ENCODE results near the gene MPZL1.

MPZL1 gene

GRCh38 chr1:167791281-167792187 is 69.8 kb downstream of the MPZL1 start:
- no peak overlapping the region for H3K4me3 ChIP-seq (ENCODE audit: low read depth, low read length)
- TF ChIP-seq CTCF (IDR thresholded peaks at IDR 0.05; ENCODE audit: low read depth, low read length) = no peak

GRCh38 chr1:167792188-167792565 is 70.4 kb downstream of the MPZL1 start:
- no peak overlapping the region for H3K4me3 ChIP-seq (ENCODE audit: low read depth, low read length)
- no peak for TF ChIP-seq CTCF (IDR thresholded peaks at IDR 0.05; ENCODE audit: low read depth, low read length)

GRCh38 chr1:167794043-167794442 is 72.3 kb downstream of the MPZL1 start:
- no peak for TF ChIP-seq CTCF (IDR thresholded peaks at IDR 0.05; ENCODE audit: low read depth, low read length)
- H3K4me3 ChIP-seq (ENCODE audit: low read depth, low read length) = no peak overlapping the region

- H3K4me3 ChIP-seq (ENCODE audit: low read depth, low read length) = no peak overlapping the region
- TF ChIP-seq CTCF (IDR thresholded peaks at IDR 0.05; ENCODE audit: low read depth, low read length) = no peak
These were observed 74.3 kb downstream of the MPZL1 start for GRCh38 chr1:167795810-167796740.

- H3K4me3 ChIP-seq (ENCODE audit: low read depth, low read length) = no peak overlapping the region
- no peak for TF ChIP-seq CTCF (IDR thresholded peaks at IDR 0.05; ENCODE audit: low read depth, low read length)
These were observed 75.2 kb downstream of the MPZL1 start for GRCh38 chr1:167797015-167797414.

GRCh38 chr1:167798952-167799351 is 77.2 kb downstream of the MPZL1 start:
- no peak for TF ChIP-seq CTCF (IDR thresholded peaks at IDR 0.05; ENCODE audit: low read depth, low read length)
- no peak overlapping the region for H3K4me3 ChIP-seq (ENCODE audit: low read depth, low read length)
